ENCODE results near the gene PIH1D2. TPM values are rescaled to one million over a fixed set of nuclear protein-coding genes. Genes with fewer than 3 reads are reported as not detected.
"Not testable (repeated sequence)": the region's sequence is repeated elsewhere in the genome, so short reads cannot be mapped to it uniquely, and the experiment has no call there.

PIH1D2 gene
- total and polyA plus RNA-seq, 4 donors: 5.1 to 14.5 (median 10.0) TPM

GRCh38 chr11:112051768-112052167 lies 22.0 kb downstream of the PIH1D2 start:
- ATAC-seq (ENCODE audit: insufficient read depth, low FRiP score): no peak
- TF ChIP-seq CTCF (IDR thresholded peaks at IDR 0.05; ENCODE audit: control extremely low read depth, extremely low read depth): no peak
- Histone ChIP-seq H3K4me3 (no peak overlapping the region), H3K27me3 (ENCODE audit: control insufficient read depth in 3 of 3, insufficient read depth in 3 of 3, low read length in 2 of 3) (no peaks in the 10 kb centered on the region), H3K9me3 (ENCODE audit: control insufficient read depth in 4 of 4, insufficient read depth in 3 of 4, low read length in 3 of 4) (no peaks in the 10 kb centered on the region), H3K4me1 (ENCODE audit: control insufficient read depth in 5 of 5, insufficient read depth in 5 of 5, low read length in 5 of 5) (peaks cover 0 to 2% (median 0%) of the 10 kb centered on the region in 5 donors), H3K9ac (ENCODE audit: insufficient read depth in 1 of 2, low read length in 2 of 2) (no peak overlapping the region), H3K27ac (ENCODE audit: low read depth in 1 of 2, low read length in 1 of 2) (no peak overlapping the region), H3K36me3 (ENCODE audit: control insufficient read depth in 4 of 4, insufficient read depth in 4 of 4, low read length in 4 of 4) (peaks cover 6 to 36% (median 18%) of the 10 kb centered on the region in 4 donors)
- DNase-seq: no peak
- WGBS, 2 donors: 88 to 91% methylated on average over 3 of the region's 3 CpGs

- H3K27ac ChIP-seq (ENCODE audit: low read depth in 1 of 2, low read length in 1 of 2): no peak overlapping the region
- no peaks in the 10 kb centered on the region for H3K27me3 ChIP-seq (ENCODE audit: control insufficient read depth in 3 of 3, insufficient read depth in 3 of 3, low read length in 2 of 3)
- TF ChIP-seq CTCF (IDR thresholded peaks at IDR 0.05; ENCODE audit: control extremely low read depth, extremely low read depth): no peak
- H3K36me3 ChIP-seq (ENCODE audit: control insufficient read depth in 4 of 4, insufficient read depth in 4 of 4, low read length in 4 of 4): peaks cover 7 to 42% (median 18%) of the 10 kb centered on the region in 4 donors
- no peak overlapping the region for H3K9ac ChIP-seq (ENCODE audit: insufficient read depth in 1 of 2, low read length in 2 of 2)
- H3K4me1 ChIP-seq (ENCODE audit: control insufficient read depth in 5 of 5, insufficient read depth in 5 of 5, low read length in 5 of 5): peaks cover 0 to 2% (median 0%) of the 10 kb centered on the region in 5 donors
- H3K4me3 ChIP-seq: no peak overlapping the region
- 76 to 77% methylated on average over 3 of the region's 3 CpGs for WGBS, 2 donors
- no peak for ATAC-seq (ENCODE audit: insufficient read depth, low FRiP score)
- no peak for DNase-seq
- H3K9me3 ChIP-seq (ENCODE audit: control insufficient read depth in 4 of 4, insufficient read depth in 3 of 4, low read length in 3 of 4): no peaks in the 10 kb centered on the region
These were observed 23.1 kb downstream of the PIH1D2 start for GRCh38 chr11:112050721-112051120.

GRCh38 chr11:112049777-112050176 lies 24.0 kb downstream of the PIH1D2 start:
- ATAC-seq (ENCODE audit: insufficient read depth, low FRiP score) (no peak), DNase-seq (no peak)
- no peaks in the 10 kb centered on the region for H3K9me3 ChIP-seq (ENCODE audit: control insufficient read depth in 4 of 4, insufficient read depth in 3 of 4, low read length in 3 of 4)
- no peak overlapping the region for H3K4me3 ChIP-seq
- peaks cover 7 to 45% (median 21%) of the 10 kb centered on the region in 4 donors for H3K36me3 ChIP-seq (ENCODE audit: control insufficient read depth in 4 of 4, insufficient read depth in 4 of 4, low read length in 4 of 4)
- peaks cover 0 to 2% (median 0%) of the 10 kb centered on the region in 5 donors for H3K4me1 ChIP-seq (ENCODE audit: control insufficient read depth in 5 of 5, insufficient read depth in 5 of 5, low read length in 5 of 5)
- TF ChIP-seq CTCF (IDR thresholded peaks at IDR 0.05; ENCODE audit: control extremely low read depth, extremely low read depth): no peak
- WGBS, 2 donors: 48% methylated on average over 2 of the region's 2 CpGs
- no peaks in the 10 kb centered on the region for H3K27me3 ChIP-seq (ENCODE audit: control insufficient read depth in 3 of 3, insufficient read depth in 3 of 3, low read length in 2 of 3)
- no peak overlapping the region for H3K9ac ChIP-seq (ENCODE audit: insufficient read depth in 1 of 2, low read length in 2 of 2)
- no peak overlapping the region for H3K27ac ChIP-seq (ENCODE audit: low read depth in 1 of 2, low read length in 1 of 2)

- H3K9me3 ChIP-seq (ENCODE audit: control insufficient read depth in 4 of 4, insufficient read depth in 3 of 4, low read length in 3 of 4); H3K9ac ChIP-seq (ENCODE audit: insufficient read depth in 1 of 2, low read length in 2 of 2); H3K4me1 ChIP-seq (ENCODE audit: control insufficient read depth in 5 of 5, insufficient read depth in 5 of 5, low read length in 5 of 5); ATAC-seq (ENCODE audit: insufficient read depth, low FRiP score); DNase-seq; H3K27ac ChIP-seq (ENCODE audit: low read depth in 1 of 2, low read length in 1 of 2); H3K4me3 ChIP-seq; H3K27me3 ChIP-seq (ENCODE audit: control insufficient read depth in 3 of 3, insufficient read depth in 3 of 3, low read length in 2 of 3): not testable (repeated sequence)
- 97% methylated on average over 3 of the region's 3 CpGs for WGBS, 2 donors
- peaks cover 7 to 42% (median 18%) of the 10 kb centered on the region in 4 donors for H3K36me3 ChIP-seq (ENCODE audit: control insufficient read depth in 4 of 4, insufficient read depth in 4 of 4, low read length in 4 of 4)
These were observed 25.6 kb downstream of the PIH1D2 start for GRCh38 chr11:112048256-112048655.

GRCh38 chr11:112046647-112047046 lies 27.2 kb downstream of the PIH1D2 start:
- DNase-seq; H3K27me3 ChIP-seq (ENCODE audit: control insufficient read depth in 3 of 3, insufficient read depth in 3 of 3, low read length in 2 of 3); H3K9ac ChIP-seq (ENCODE audit: insufficient read depth in 1 of 2, low read length in 2 of 2); H3K4me3 ChIP-seq; H3K9me3 ChIP-seq (ENCODE audit: control insufficient read depth in 4 of 4, insufficient read depth in 3 of 4, low read length in 3 of 4); H3K27ac ChIP-seq (ENCODE audit: low read depth in 1 of 2, low read length in 1 of 2); H3K4me1 ChIP-seq (ENCODE audit: control insufficient read depth in 5 of 5, insufficient read depth in 5 of 5, low read length in 5 of 5); ATAC-seq (ENCODE audit: insufficient read depth, low FRiP score): not testable (repeated sequence)
- peaks cover 7 to 36% (median 11%) of the 10 kb centered on the region in 4 donors for H3K36me3 ChIP-seq (ENCODE audit: control insufficient read depth in 4 of 4, insufficient read depth in 4 of 4, low read length in 4 of 4)
- 95 to 100% methylated on average over 2 of the region's 2 CpGs for WGBS, 2 donors

Data from lung (tissue), 12 donors.